ENCODE results near the gene ICA1.
"Not testable (repeated sequence)": the region's sequence is repeated elsewhere in the genome, so short reads cannot be mapped to it uniquely, and the experiment has no call there.

Gene ICA1

GRCh38 chr7:8261711-8262695 lies at the start of gene ICA1:
Gene ICA1, minus strand, starts transcription at chr7:8262167. Its CDS starts 26,241 bp downstream, at chr7:8235926.
- DNase-seq (ENCODE audit: low read depth in 1 of 2, low spot score in 1 of 2), result no peak

GRCh38 chr7:8310876-8311275 lies 48.9 kb upstream of the ICA1 start:
- DNase-seq (ENCODE audit: low read depth in 1 of 2, low spot score in 1 of 2), result no peak

- DNase-seq (ENCODE audit: low read depth in 1 of 2, low spot score in 1 of 2), result no peak
These were observed 43.8 kb upstream of the ICA1 start for GRCh38 chr7:8305625-8306388.

- DNase-seq (ENCODE audit: low read depth in 1 of 2, low spot score in 1 of 2), result no peak
These were observed 43.1 kb upstream of the ICA1 start for GRCh38 chr7:8305104-8305503.

- no peak for DNase-seq (ENCODE audit: low read depth in 1 of 2, low spot score in 1 of 2)
These were observed 42.0 kb upstream of the ICA1 start for GRCh38 chr7:8303904-8304528.

- DNase-seq (ENCODE audit: low read depth in 1 of 2, low spot score in 1 of 2), result not testable (repeated sequence)
These were observed 35.1 kb upstream of the ICA1 start for GRCh38 chr7:8297023-8297422.

GRCh38 chr7:8296362-8296659 lies 34.3 kb upstream of the ICA1 start:
- DNase-seq (ENCODE audit: low read depth in 1 of 2, low spot score in 1 of 2), result no peak

- DNase-seq (ENCODE audit: low read depth in 1 of 2, low spot score in 1 of 2), result peak in 1 of 2 donors; percentile 49
These were observed 33.8 kb upstream of the ICA1 start for GRCh38 chr7:8295638-8296361.

GRCh38 chr7:8291397-8292141 lies 29.6 kb upstream of the ICA1 start:
- DNase-seq (ENCODE audit: low read depth in 1 of 2, low spot score in 1 of 2), result no peak

GRCh38 chr7:8290645-8291308 lies 28.8 kb upstream of the ICA1 start:
- DNase-seq (ENCODE audit: low read depth in 1 of 2, low spot score in 1 of 2), result no peak

GRCh38 chr7:8286118-8286517 lies 24.2 kb upstream of the ICA1 start:
- DNase-seq (ENCODE audit: low read depth in 1 of 2, low spot score in 1 of 2), result no peak

- no peak for DNase-seq (ENCODE audit: low read depth in 1 of 2, low spot score in 1 of 2)
These were observed 23.2 kb upstream of the ICA1 start for GRCh38 chr7:8285155-8285554.

- DNase-seq (ENCODE audit: low read depth in 1 of 2, low spot score in 1 of 2), result no peak
These were observed 22.6 kb upstream of the ICA1 start for GRCh38 chr7:8284606-8285005.

- no peak for DNase-seq (ENCODE audit: low read depth in 1 of 2, low spot score in 1 of 2)
These were observed 22.0 kb upstream of the ICA1 start for GRCh38 chr7:8283968-8284367.

GRCh38 chr7:8282871-8283270 lies 20.9 kb upstream of the ICA1 start:
- DNase-seq (ENCODE audit: low read depth in 1 of 2, low spot score in 1 of 2), result no peak

GRCh38 chr7:8282162-8282561 lies 20.2 kb upstream of the ICA1 start:
- DNase-seq (ENCODE audit: low read depth in 1 of 2, low spot score in 1 of 2), result no peak

GRCh38 chr7:8278183-8278582 lies 16.2 kb upstream of the ICA1 start:
- DNase-seq (ENCODE audit: low read depth in 1 of 2, low spot score in 1 of 2), result no peak

- no peak for DNase-seq (ENCODE audit: low read depth in 1 of 2, low spot score in 1 of 2)
These were observed 15.5 kb upstream of the ICA1 start for GRCh38 chr7:8277394-8277982.

- no peak for DNase-seq (ENCODE audit: low read depth in 1 of 2, low spot score in 1 of 2)
These were observed 12.6 kb upstream of the ICA1 start for GRCh38 chr7:8274589-8274988.

GRCh38 chr7:8271960-8272359 lies 10.0 kb upstream of the ICA1 start:
- no peak for DNase-seq (ENCODE audit: low read depth in 1 of 2, low spot score in 1 of 2)

Measured in activated CD4-positive, alpha-beta T cell treated with anti-CD3 and anti-CD28 coated beads, Interleukin-2, amount 50 U/mL, for 24 hours (primary cell).